Activated T-cell treated with anti-CD3 and anti-CD28 coated beads, Interleukin-2, amount 50 U/mL, for 1 hour (primary cell): ENCODE measurements around the gene SBNO2.

Experiments
- DNase-seq: peaks from one replicate; pipeline ENCODE4 v3.0.0-alpha.2; 2020

Gene SBNO2, protein sequence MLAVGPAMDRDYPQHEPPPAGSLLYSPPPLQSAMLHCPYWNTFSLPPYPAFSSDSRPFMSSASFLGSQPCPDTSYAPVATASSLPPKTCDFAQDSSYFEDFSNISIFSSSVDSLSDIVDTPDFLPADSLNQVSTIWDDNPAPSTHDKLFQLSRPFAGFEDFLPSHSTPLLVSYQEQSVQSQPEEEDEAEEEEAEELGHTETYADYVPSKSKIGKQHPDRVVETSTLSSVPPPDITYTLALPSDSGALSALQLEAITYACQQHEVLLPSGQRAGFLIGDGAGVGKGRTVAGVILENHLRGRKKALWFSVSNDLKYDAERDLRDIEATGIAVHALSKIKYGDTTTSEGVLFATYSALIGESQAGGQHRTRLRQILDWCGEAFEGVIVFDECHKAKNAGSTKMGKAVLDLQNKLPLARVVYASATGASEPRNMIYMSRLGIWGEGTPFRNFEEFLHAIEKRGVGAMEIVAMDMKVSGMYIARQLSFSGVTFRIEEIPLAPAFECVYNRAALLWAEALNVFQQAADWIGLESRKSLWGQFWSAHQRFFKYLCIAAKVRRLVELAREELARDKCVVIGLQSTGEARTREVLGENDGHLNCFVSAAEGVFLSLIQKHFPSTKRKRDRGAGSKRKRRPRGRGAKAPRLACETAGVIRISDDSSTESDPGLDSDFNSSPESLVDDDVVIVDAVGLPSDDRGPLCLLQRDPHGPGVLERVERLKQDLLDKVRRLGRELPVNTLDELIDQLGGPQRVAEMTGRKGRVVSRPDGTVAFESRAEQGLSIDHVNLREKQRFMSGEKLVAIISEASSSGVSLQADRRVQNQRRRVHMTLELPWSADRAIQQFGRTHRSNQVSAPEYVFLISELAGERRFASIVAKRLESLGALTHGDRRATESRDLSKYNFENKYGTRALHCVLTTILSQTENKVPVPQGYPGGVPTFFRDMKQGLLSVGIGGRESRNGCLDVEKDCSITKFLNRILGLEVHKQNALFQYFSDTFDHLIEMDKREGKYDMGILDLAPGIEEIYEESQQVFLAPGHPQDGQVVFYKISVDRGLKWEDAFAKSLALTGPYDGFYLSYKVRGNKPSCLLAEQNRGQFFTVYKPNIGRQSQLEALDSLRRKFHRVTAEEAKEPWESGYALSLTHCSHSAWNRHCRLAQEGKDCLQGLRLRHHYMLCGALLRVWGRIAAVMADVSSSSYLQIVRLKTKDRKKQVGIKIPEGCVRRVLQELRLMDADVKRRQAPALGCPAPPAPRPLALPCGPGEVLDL (N-terminal part only)

DNA sequence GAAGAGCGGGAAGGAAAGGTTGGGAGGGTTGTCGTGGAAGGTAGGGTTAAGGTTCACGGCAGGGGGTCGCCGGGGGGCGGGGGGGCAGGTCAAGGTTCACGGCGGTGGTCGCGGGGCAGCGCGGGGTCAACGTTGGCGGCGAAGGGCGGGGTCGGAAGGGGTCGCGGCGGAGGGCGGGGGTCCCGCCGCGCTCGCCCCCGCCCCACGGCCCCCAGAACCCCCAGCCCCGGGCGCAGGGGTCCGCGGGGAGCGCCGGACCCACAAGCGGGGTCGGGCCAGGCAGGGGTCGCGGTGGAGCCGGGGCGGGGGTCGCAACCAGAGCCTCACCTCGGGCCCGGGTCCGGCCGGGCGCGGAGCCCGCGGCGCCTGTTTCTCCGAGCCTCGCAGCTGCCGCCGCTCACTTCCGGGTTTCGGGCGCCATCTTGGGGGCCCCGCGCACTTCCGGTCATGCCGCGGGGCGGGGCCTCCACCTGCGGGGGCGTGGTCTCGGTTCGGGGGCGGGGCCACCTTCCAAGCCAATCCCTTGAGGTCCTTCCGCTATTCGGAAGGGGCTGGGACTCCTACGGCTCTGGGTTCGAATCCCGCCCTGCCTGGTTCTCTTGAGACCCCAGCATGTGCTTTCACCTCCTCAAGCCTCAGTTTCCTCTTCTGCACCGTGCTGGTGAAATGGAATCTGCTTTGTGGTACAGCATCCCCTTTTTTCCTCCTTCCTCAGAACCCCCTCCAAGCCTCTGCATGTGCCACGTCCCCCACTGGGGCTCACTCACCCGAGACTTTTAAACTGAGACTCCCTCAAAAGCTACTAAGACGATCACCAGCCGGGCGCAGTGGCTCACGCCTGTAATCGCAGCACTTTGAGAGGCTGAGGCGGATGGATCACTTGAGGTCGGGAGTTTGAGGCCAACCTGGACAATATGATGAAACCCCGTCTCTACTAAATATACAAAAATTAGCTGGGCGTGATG, at the start of gene SBNO2:
Gene SBNO2, minus strand, starts transcription at position 424 of the 965 bp plus-strand sequence. CDS start 19,992 bp downstream, outside the sequence.
- DNase-seq = peak; percentile 93

DNA sequence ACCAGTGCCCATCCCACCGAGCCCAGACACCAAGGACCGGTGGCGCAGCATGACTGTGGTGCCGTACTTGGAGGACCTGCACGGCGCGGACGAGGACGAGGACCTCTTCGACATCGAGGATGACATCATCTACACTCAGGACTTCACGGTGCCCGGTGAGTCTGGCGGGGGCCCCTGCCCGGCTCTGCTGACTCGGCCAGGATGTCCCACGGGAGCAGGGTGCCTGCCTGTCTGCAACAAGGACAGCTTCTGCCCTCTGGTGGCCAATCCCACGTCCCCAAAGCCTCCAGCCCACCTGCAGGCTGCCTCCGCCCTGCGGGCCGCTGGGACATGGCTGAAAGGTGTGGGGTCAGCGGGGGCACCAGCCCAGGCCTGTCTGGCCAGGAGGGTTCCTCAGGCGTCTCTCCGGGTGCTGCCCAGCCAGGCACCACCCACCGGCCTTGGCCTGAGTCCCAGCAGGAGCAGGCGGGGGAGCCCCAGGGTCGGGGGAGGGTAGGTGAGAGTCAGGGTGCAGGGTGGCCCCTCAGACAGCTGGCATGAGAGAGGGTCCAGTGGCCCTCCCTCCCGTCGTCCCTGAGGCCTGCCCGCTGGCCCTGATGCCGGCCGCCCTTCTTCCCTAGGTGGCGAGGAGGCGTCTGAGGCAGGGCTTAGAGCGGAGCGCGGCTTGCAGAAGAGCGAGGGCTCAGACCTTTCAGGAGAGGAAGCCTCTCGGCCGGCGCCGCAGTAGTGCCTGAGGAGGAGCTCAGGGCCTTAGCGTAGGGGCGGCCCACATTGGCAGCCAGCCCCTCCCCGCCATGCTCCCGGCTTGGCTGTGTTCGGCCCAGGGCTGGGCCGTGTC, 49.2 kb upstream of the SBNO2 start:
- DNase-seq = peak; percentile 47

GRCh38 chr19:1222394-1222793, 48.3 kb upstream of the SBNO2 start:
- DNase-seq = no peak

DNA sequence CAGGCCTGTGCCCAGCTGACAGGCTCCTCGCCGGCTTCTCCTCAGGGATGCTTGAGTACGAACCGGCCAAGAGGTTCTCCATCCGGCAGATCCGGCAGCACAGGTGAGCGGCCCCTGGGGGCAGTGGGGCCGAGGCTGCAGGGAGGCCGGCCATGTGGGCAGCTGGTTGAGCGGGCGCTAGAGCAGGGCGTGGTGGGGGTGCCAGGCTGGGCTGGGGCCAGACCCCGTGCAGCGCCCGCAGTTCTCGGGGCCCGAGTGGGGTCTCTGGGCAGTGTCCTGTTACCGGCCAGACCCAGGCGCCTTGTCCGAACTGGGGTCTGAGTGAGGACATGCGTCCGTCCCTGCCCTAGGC, 47.8 kb upstream of the SBNO2 start:
- DNase-seq = no peak

- no peak for DNase-seq
These were observed 47.2 kb upstream of the SBNO2 start for GRCh38 chr19:1220976-1221903.

DNA sequence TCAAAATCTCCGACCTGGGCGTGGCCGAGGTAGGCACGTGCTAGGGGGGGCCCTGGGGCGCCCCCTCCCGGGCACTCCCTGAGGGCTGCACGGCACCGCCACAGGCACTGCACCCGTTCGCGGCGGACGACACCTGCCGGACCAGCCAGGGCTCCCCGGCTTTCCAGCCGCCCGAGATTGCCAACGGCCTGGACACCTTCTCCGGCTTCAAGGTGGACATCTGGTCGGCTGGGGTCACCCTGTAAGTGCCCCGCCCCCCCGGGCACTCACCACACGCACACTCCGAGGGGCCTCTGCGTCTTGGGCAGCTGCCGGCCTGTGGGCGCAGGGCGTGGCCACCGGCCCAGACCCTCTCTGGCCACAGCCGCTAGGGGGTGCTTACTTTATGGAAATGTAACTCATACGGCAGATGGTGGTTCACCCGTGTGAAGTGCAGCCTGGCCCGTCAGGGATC, 46.4 kb upstream of the SBNO2 start:
- DNase-seq = no peak

- DNase-seq = no peak
These were observed 45.9 kb upstream of the SBNO2 start for GRCh38 chr19:1219786-1220476.

DNA sequence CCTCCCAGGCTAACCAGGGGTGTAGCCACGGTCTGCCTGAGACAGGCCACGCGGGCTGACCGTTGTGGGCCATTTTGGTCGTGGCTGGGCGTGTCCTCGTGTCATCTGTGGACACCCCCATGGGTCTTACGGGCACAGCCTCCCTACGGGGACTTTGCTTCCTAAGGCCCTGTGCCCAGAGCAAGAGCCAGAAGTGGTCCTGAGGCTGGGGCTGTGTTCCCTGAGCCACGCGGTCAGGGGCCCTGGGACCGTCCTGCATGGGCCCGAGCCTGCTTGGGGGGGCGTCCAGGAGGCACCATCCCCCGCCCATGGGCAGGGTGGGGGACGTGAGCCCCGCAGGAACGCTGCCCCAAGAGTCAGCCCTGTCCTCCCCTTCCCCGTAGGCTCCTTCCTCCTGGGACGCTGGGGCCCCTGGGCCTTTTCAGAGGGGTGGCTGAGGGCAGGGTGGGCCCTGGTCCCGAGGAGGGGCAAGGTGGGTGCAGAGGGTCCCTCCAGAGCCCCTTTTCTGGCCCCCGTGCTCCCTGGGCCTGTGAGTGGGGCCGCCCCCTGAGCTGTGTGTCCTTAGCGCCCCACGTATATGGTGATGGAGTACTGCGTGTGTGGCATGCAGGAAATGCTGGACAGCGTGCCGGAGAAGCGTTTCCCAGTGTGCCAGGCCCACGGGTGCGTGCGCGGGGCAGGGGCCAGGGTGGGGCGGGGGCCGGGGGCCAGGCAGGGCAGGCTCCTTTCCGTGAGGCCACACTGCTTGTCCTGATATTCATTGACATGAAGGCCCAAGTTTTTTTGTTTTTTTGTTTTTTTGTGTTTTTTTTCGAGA, 44.9 kb upstream of the SBNO2 start:
- DNase-seq = no peak

DNA sequence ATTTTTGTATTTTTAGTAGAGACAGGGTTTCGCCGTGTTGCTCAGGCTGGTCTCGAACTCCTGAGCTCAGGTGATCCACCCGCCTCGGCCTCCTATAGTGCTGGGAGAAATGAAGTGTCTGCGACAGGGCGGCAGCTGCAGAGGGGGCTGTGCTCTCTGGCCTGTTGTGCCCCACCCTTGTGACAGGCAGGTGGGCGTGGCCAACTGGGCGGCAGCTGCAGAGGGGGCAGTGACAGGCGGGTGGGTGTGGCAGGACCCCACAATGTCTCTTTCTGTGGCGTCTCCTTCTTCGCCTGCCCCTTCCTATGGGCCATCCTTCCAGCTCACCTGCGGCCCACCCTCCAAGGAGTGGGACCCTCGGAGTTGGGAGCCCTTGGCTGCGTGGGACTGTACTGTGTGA, 43.3 kb upstream of the SBNO2 start:
- DNase-seq = no peak

GRCh38 chr19:1216756-1217155, 42.7 kb upstream of the SBNO2 start:
- no peak for DNase-seq

DNA sequence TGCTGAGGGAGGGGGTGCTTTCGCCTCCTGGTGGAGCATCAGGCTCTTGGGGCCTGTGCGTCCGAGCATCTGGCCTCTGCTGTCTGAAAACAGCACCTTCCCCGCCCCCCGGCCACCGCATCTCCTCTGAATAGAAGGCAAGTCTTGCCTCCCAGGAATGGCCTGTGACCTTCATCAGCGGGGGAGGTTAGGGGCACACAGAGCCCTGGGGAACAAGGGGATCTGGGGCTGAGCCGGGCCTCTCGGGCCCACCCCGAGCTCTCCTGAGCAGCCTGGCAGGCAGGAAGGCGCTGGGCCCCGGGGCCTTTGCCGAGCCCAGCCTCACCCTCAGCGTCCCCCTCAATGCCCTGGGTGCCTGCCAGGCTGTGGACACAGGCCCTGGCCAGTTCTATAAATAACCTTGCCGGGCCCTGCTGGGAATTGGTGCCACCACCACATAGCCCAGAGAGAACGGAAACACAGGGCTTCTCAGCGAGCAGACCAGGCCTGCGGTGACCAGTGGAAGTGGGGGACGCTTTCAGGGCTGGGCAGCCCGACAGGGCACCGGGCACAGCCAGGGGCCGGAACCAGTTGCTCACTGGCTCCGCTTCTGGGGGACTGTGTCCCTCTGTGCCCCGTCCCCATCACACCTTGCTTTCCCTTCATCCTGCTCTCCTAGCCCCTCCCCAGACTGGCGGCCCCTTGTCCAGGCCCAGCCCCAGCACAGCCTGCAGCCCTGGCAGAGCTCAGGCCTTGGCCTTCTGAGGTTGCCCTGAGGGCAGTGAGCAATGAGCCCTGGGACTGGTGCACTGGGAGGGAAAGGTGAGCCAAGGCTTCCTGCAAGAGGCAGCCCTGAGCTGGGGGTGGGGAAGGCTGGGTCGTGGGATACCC, 41.0 kb upstream of the SBNO2 start:
- DNase-seq = no peak

GRCh38 chr19:1214299-1214861, 40.3 kb upstream of the SBNO2 start:
- DNase-seq = no peak

GRCh38 chr19:1213391-1214286, 39.6 kb upstream of the SBNO2 start:
- peak; percentile 52 for DNase-seq

GRCh38 chr19:1211494-1212234, 37.6 kb upstream of the SBNO2 start:
- no peak for DNase-seq

DNA sequence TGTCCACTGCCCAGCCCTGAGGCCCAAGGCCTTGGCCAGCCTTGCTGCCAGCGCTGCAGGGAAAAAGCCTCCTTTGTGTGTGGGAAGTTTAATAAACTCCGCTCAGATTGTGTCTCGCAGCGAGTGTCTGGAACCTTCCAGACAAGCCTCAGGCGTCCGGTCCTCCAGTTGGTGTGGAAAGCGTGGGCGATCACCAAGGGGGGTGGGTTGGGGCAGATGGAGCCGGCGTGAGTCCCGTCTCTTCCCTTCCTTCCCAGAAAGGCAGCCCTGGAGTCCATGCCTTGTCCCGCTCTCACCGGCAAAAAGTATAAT, 36.1 kb upstream of the SBNO2 start:
- DNase-seq = no peak
